GM19035 (cell line): ENCODE data around the gene CCM2.
"Not testable (repeated sequence)": the region's sequence is repeated elsewhere in the genome, so short reads cannot be mapped to it uniquely, and the experiment has no call there.

Experiments
- ATAC-seq: cut with Tn5 transposase; IDR thresholded peaks from one replicate; pipeline ENCODE4 v1.9.1; 2021; ENCODE audit not compliant: unreplicated experiment

CCM2 gene

DNA sequence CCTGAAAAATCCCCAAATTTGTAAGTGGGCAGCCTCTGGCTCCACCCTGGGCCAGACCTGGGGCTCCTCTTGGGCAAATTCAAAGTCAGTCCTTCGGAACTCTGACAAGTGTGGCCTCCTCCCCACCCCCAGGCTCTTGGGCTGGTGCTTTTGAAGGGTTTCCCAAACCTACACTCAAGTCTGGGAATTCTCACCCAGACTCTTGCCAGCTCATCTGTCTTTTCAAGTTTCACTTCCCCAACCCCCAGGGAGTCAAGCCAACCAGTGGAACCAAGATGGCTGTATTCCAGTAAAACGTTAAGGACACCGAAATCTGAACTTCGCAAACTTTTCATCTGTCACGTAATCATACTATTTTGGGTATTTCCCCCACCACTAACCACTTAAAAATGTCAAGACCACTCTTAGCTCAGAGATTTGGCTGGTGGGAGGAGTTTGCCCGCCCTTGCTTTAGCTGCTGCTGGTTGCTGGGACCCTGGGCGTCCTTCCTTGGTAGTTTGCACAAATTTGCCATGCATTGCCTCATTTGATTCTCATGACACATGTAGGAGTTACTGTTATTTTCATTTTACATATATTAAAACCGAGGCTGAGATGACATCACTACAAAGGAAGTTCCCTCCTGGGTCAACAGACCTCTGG is 19.5 kb upstream of the CCM2 start:
- peak; percentile 51 for ATAC-seq

DNA sequence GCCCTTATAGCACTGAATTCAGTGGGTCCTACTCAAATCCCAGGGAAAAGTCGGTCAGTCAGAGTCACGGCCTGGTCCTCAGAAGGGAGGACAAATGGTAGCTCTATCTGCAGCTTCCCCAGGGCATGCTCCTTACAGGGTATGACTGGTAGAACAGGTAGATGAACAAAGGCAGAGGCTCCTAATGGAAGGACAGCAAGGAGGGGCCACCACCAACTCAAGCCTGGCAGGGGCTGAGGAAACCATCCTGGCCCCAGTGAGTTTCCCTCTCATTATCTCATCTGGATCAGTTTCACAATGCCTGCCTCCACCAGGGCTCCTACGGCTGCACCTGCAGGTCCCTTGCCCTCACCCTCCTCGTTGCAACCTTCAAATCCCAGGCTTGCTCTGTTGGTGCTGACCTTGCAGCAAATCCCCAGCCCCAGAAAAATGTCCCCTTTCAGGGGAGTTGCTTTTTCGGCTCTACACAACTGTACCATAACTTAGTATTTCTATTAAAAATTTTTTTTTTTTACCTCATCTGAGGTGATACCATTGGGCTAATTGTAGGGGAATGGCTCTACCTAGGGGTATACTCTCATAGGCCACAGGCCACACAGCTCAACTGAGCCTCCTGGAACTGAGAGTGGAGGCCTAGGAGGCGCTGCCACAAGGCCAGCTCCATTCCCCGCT is 18.8 kb upstream of the CCM2 start:
- ATAC-seq, result peak; percentile 0

DNA sequence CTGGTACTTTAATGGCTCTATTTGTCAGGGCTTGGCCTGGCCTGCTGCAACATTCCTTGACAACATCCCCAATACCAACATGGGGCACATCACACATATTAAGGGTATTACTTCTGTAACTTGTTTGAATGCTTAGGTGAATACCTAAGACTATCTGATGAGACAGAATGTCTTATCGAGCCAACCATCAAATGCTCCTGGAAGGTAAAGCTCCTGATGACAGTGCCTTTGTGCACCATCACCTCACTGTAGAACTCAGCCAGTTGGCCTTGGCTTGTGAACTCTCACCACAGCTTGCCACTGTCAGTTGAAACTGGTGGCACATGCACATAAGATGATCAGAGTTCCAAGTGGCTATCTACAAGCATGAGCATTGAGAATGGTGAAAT is 17.5 kb upstream of the CCM2 start:
- no peak for ATAC-seq

GRCh38 chr7:44982970-44983369 is 17.0 kb upstream of the CCM2 start:
- no peak for ATAC-seq

DNA sequence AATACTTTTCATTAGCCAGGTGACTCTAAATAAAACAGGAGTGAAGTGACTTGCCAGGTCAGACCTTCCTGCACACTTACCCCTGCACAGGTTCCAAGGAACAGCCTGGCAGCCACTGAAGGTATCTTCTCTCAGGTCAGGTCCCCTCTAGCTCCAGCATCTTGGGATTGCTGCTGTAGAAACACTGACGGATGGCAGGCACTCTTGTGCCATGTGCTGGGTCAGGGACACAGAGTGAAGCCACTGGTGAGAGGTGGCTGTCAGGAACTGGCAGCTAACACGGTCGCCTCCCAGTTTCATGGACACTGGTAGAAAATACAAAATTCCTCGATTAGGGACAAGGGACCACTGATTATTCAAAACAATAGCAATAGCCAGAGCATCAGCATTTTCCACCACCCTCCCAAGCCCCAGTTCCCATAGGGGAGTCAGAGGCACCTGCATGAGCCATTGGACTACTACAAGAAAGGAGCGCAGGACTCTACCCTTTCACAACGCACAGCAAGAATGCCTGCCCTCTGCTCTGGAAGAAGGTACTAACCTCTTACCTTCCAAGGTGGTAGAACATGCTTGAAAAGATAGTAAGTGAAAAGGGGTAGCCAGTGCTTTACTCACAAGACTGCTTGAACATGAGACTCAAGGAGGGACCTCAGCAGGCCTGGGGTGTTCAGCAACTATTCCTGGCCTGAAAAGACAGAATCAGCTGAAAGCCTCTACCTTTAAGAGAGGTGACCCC is 16.1 kb upstream of the CCM2 start:
- ATAC-seq, result no peak

DNA sequence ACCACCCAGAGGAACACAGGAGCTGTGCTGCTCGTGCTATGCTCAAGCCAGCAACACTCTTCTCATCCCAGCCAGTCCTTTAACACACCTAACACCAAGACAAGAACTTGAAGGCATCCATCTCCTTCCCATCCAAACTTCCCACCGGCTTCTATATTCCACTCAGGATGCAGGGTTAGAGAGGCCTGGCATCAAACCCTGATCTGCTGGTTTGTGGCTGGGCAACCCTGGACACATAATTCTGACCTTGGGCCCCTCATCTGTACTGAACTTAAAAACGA is 15.6 kb upstream of the CCM2 start:
- ATAC-seq, result no peak

GRCh38 chr7:44985033-44985695 is 14.8 kb upstream of the CCM2 start:
- ATAC-seq, result no peak

DNA sequence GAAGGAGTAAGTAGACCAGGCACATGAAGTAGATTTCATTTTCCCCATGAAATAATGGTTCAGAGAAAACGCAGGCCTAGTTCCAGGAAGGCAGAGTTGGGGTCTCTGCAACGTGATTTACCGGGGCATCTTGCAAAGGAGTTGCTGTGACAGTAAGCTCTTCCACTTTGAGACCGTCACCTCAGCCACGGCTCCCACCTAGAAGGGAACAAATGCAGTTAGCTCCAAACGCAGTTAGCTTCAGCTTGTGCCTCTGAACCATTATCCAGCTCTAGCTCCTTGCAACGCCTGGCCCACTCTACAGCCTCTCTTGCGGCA is 14.1 kb upstream of the CCM2 start:
- ATAC-seq, result no peak

DNA sequence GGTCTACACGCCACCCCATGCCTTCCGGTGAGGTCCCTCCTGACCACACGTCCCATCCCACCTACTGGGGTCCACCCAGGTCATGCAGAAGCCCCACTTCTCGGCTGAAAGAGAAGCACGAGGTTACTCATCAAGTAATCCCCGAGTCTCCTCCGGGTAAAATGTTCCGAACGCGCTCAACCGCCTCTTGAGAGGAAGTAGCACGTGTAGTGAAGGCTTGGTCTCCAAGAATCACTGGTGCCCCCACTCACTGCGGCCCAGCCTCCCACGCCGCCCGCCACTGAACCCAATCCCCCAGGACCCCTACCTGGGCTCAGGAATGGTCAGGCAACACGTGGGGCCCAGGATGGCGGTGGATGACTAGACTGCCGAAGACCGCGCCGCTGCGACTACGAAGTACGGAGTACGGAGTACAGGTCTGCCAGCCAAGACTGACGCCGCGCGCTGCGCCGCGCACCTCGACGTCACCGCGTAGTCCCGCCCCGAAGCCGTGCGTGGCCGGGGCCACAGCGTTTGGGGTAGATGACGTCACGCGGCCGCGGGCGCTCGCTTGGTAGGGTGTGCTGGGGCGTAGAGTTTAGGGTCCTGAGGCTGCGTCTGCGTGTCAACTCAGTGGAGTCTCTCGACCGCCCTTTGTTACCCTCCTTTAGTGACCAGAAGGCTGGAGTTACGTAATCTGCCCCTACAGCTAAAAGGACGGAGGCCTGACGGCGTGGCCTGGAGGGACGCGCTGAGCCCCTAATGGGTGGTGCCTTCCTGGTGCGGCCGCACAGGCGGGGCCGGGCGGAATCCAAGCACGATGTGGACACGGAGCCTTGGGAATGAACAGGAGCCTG is 13.6 kb upstream of the CCM2 start:
- ATAC-seq, result peak; percentile 92

GRCh38 chr7:44987457-44987856 is 12.5 kb upstream of the CCM2 start:
- ATAC-seq, result no peak

DNA sequence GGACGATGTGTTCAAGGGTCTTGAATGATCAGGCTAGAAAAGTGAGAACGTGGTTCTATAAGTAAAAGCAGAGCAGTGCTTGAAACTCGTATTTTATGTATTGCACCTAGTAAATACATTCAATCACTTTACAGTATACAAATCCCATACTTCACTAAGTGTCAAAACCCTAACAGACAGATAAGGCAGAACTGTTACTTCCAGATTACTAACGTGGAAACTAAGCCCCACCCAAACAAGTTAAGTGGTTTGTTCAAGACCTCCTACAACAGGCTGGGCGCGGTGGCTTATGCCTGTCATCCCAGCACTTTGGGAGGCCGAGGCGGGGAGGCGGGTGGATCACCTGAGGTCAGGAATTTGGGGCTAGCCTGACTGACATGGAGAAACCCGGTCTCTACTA is 12.0 kb upstream of the CCM2 start:
- ATAC-seq, result no peak

GRCh38 chr7:44988701-44989100 is 11.3 kb upstream of the CCM2 start:
- ATAC-seq, result no peak

DNA sequence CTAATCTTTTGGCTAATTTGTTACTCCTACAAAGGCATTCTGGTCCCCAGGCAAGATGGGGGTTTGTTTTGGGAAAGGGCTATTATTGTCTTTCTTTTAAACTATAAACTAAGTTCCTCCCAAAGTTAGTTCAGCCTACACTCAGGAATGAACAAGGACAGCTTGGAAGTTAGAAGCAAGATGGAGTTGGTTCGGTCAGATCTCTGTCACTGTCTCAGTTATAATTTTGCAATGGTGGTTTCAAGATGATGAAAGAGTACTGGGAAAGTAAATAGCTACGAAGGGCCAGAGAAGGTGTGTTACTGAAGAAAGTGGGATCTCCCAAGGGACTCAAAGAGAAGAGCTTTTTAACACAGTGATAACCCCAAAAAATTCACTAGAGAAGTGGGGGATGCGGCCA is 10.9 kb upstream of the CCM2 start:
- no peak for ATAC-seq

DNA sequence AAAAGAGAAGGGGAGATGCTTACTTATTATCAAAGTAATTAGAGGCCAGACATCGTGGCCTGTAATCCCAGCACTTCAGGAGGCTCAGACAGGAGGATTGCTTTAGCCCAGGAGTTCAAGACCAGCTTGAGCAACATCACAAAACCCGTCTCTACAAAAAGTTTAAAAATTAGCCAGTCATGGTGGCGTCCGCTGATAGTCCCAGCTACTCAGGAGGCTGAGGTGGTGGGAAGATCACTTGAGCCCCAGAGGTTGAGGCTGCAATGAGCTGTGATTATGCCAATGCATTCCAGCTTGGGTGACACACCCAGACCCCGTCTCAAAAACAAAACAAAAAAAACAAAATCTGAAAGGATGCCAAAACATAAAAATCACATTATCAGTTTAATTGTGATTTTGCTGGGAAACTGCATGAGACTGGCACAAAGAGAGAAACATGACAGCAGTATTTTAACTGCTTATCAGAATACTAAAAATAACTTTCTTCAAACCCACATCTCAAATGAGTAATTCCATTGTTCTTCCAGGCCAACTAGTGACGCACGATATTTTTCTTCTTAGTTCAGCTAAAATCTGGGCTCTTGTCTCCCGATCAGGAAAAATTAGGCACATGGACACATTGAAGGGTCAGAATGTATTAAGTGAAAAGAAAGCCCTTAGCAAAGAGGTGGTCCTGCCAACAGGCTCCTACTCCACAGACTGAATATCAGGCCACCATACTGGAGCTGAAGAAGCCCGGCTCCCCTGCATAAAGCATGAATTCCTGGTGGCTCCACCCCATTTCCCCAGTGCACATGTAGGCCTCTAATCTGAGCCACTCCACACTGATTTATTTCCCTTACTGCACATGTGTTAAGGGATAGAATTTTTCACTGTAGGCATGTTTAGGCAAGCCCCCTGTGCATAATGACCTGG is 9.6 kb upstream of the CCM2 start:
- no peak for ATAC-seq

DNA sequence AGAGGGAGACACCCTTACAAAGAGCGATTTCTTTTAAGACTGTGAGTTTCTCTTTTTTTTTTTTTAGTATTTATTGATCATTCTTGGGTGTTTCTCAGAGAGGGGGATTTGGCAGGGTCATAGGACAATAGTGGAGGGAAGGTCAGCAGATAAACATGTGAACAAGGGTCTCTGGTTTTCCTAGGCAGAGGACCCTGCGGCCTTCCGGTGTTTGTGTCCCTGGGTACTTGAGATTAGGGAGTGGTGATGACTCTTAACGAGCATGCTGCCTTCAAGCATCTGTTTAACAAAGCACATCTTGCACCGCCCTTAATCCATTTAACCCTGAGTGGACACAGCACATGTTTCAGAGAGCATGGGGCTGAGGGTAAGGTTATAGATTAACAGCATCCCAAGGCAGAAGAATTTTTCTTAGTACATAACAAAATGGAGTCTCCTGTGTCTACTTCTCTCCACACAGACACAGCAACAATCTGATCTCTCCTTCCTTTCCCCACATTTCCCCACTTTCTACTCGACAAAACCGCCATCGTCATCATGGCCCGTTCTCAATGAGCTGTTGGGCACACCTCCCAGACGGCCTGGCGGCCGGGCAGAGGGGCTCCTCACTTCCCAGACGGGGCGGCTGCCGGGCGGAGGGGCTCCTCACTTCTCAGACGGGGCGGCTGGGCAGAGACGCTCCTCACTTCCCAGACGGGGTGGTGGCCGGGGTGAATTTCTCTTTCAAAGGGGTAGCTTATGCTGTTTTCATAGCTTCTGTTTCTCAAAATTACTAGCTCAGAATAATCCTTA is 7.8 kb upstream of the CCM2 start:
- not testable (repeated sequence) for ATAC-seq

DNA sequence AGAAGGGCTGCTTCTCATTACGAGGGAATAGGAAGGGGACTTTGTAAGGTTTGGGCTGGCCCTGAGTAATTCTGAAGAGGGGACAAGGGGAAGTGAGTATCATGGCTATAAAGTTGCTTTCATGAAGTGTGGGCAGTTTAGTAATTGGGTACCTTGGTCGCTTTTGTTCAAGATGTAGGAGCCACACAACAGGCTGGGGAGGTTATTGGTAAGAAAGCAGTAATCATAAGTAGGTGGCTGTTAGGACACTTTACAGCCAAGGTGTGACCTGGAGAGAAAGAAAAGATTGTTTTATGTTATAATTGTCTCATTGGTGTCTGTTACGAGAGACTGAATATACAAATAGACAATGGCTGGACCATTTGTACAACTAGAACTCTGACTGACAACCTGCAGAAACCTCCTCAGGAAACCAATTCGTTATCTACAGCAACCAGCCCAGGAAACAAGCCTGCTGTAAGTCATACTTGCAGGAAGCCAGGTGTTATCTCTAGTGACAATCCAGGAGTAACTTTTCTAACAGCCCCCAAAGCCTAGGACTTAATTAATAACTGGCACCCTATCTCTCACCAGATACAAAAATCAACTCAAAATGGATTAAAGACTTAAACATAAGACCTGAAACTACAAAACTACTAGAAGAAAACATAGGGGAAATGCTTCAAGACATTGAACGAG is 5.0 kb upstream of the CCM2 start:
- ATAC-seq, result no peak

DNA sequence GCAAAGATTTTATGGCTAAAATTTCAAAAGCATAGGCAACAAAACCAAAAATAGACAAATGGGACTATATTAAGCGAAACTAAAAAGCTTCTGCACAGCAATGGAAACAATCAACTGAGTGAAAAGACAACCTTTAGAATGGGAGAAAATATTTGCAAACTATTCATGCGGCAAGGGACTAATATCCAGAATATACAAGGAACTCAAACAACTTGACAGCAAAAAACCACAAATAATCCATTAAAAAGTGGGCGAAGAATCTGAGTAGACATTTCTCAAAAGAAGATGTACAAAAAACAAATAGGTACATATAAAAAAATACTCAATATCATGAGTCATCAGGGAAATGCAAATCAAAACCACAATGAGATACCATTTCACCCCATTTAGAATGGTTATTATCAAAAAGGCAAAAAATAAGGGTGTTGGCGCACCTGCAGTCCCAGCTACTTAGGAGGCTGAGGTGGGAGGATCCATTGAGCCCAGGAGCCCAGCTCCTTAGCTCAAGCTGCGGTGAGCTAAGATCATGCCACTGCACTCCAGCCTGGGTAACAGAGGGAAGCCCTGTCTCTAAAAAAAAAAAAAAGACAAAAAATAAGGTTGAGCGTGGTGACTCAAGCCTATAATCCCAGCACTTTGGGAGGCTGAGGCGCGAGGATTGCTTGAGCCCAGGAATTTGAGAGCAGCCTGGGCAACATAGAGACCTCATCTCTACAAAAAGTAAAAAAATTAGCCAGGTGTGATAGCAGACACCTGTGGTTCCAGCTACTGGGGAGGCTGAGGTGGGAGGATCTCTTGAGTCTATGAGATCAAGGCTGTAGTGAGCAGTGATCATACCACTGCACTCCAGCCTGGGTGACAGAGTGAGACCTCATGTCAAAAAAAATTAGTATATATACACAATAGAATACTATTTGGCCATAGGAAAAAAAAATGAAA is 4.2 kb upstream of the CCM2 start:
- ATAC-seq, result no peak
